ENCODE measurements around the gene MRPL22. TPM values are rescaled to one million over a fixed set of nuclear protein-coding genes. Genes with fewer than 3 reads are reported as not detected.
A peak's percentile ranks its signal among the peaks of the same experiment; 100 is the strongest.
"Not testable (repeated sequence)": the region's sequence is repeated elsewhere in the genome, so short reads cannot be mapped to it uniquely, and the experiment has no call there.

Gene MRPL22
- total and polyA plus RNA-seq, 10 donors = 11.8 to 55.0 (median 32.0) TPM

DNA sequence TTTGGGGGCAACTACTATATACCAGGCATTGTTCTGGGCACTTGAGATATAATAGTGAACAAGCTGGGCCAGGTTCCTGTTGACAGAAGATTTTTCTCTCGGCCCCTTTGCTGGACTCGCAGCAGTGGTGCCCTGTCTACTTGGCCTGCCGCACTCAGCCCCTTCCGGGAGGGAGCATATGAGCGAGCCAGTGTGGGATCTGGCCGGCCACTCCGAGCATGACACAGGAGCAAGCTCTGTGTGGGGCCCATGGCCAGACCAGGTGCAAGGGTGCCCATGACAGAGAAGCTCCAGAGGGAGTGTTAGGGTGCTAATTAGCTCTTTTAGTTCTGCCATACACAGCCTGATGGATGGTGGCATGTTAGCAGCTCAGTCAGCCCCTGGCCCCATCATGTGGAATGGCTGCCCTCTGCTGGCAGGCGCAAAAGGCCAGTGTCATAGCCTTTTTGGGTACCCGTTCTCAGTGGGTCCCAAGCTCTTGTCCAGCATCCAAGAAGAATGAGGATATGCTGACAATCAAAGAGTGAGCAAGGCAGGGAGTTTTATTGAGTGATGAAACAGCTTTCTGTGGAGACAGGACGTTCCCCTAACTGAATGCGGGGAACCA is 63.4 kb downstream of the MRPL22 start:
- Histone ChIP-seq H3K27me3 (replicated peaks in 1 of 7) (peaks cover 0 to 6% (median 0%) of the 10 kb centered on the region in 7 donors), H3K36me3 (no peaks in the 10 kb centered on the region), H3K4me3 (no peak overlapping the region), H3K27ac (no peak overlapping the region), H3K4me1 (no peaks in the 10 kb centered on the region), H3K9me3 (peaks cover 0 to 4% (median 0%) of the 10 kb centered on the region in 8 donors)
- no peak for DNase-seq
- intact Hi-C loops (cut with DNase I; ENCODE audit: low total_unique reads) = no loop called here
- TF ChIP-seq POLR2AphosphoS5 (IDR thresholded peaks at IDR 0.05) (no peak), POLR2A (IDR thresholded peaks at IDR 0.05) (no peak)
- TF ChIP-seq, protein P1, sequence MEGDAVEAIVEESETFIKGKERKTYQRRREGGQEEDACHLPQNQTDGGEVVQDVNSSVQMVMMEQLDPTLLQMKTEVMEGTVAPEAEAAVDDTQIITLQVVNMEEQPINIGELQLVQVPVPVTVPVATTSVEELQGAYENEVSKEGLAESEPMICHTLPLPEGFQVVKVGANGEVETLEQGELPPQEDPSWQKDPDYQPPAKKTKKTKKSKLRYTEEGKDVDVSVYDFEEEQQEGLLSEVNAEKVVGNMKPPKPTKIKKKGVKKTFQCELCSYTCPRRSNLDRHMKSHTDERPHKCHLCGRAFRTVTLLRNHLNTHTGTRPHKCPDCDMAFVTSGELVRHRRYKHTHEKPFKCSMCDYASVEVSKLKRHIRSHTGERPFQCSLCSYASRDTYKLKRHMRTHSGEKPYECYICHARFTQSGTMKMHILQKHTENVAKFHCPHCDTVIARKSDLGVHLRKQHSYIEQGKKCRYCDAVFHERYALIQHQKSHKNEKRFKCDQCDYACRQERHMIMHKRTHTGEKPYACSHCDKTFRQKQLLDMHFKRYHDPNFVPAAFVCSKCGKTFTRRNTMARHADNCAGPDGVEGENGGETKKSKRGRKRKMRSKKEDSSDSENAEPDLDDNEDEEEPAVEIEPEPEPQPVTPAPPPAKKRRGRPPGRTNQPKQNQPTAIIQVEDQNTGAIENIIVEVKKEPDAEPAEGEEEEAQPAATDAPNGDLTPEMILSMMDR (IDR thresholded peaks at IDR 0.05 in 8 of 11, conservative IDR thresholded peaks at IDR 0.05 in 3 of 11) = peak in 9 of 11 experiments; percentile 8 to 57 (median 43)
- 75 to 87% (median 83%) methylated on average over 6 to 11 of the region's 11 CpGs for WGBS, 5 donors

DNA sequence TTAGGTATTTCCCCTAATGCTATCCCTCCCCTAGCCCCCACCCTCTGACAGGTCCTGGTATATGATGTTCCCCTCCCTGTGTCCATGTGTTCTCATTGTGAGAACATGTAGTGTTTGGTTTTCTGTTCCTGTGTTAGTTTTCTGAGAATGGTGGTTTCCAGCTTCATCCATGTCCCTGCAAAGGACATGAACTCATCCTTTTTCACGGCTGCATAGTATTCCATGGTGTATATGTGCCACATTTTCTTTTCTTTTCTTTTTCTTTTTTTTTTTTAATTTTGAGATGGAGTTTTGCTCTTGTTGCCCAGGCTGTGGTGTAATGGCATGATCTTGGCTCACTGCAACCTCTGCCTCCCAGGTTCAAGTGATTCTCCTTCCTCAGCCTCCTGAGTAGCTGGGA is 65.4 kb downstream of the MRPL22 start:
- H3K27me3 ChIP-seq (replicated peaks in 1 of 7); intact Hi-C loops (cut with DNase I; ENCODE audit: low total_unique reads); H3K36me3 ChIP-seq; H3K4me3 ChIP-seq; H3K4me1 ChIP-seq; H3K27ac ChIP-seq; DNase-seq; H3K9me3 ChIP-seq: not testable (repeated sequence)
- WGBS, 5 donors = 77 to 94% (median 81%) methylated on average over 1 of the region's 1 CpG

DNA sequence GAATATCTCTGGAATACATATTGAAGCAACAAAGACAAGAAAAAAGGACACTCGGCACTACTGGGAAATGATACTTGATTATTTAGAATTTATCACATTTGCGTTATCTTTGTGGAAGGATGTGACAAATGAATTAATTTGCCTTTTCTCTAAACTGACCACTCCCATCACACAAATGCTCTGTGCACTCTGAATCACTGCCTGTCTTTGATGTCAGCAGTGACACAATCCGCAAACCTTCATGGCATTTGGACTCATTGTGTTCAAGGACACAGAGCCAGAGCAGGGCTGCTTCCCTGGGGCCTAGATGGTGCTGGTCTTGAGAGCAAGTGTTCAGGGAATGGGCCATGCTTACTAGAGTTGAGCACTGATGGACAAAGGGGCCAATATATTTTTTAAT is 67.8 kb downstream of the MRPL22 start:
- no peaks in the 10 kb centered on the region for H3K36me3 ChIP-seq
- TF ChIP-seq POLR2AphosphoS5 (IDR thresholded peaks at IDR 0.05) = no peak
- no peak for TF ChIP-seq POLR2A (IDR thresholded peaks at IDR 0.05)
- TF ChIP-seq, protein P1 (IDR thresholded peaks at IDR 0.05 in 8 of 11, conservative IDR thresholded peaks at IDR 0.05 in 3 of 11) = no peak
- no peak overlapping the region for H3K4me3 ChIP-seq
- DNase-seq = no peak
- H3K27me3 ChIP-seq (replicated peaks in 1 of 7) = peaks cover 0 to 9% (median 0%) of the 10 kb centered on the region in 7 donors
- H3K9me3 ChIP-seq = peaks cover 0 to 4% (median 0%) of the 10 kb centered on the region in 8 donors
- no peak overlapping the region for H3K27ac ChIP-seq
- intact Hi-C loops (cut with DNase I; ENCODE audit: low total_unique reads) = no loop called here
- 64 to 87% (median 85%) methylated on average over 3 of the region's 3 CpGs for WGBS, 5 donors
- H3K4me1 ChIP-seq = no peaks in the 10 kb centered on the region

DNA sequence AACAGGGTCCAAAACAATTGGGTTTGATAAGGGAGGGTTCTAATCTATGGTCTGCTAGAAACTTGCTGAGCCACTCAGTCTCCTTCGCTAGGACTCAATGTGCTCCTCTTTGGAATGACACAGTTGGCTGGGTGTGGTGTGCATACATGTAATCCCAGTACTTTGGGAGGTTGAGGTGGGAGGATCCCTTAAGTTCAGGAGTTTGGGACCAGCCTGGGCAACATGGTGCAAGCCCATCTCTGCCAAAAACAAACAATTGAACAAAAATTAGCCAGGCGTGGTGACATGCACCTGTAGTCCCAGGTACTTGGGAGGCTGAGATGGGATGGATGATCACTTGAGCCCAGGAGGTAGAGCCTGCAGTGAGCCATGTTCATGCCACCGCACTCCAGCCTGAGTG is 70.0 kb downstream of the MRPL22 start:
- TF ChIP-seq, protein P1 (IDR thresholded peaks at IDR 0.05 in 8 of 11, conservative IDR thresholded peaks at IDR 0.05 in 3 of 11) = no peak
- TF ChIP-seq POLR2AphosphoS5 (IDR thresholded peaks at IDR 0.05) (no peak), POLR2A (IDR thresholded peaks at IDR 0.05) (no peak)
- DNase-seq = no peak
- Histone ChIP-seq H3K9me3 (peaks cover 0 to 4% (median 0%) of the 10 kb centered on the region in 8 donors), H3K36me3 (no peaks in the 10 kb centered on the region), H3K27ac (no peak overlapping the region), H3K27me3 (replicated peaks in 1 of 7) (peaks cover 0 to 16% (median 0%) of the 10 kb centered on the region in 7 donors), H3K4me3 (no peak overlapping the region), H3K4me1 (no peaks in the 10 kb centered on the region)
- intact Hi-C loops (cut with DNase I; ENCODE audit: low total_unique reads) = no loop called here
- 87 to 94% (median 92%) methylated on average over 3 of the region's 3 CpGs for WGBS, 5 donors
